Testis (tissue), 2 donors: ENCODE results near the gene UNC13B.

ENCODE experiments used
- CTCF ChIP-seq, 3 experiments: fragments of 450-650 bp in 2 of 3; fragments of 200-600 bp in 1 of 3; sonication (generic) in 1 of 3; IDR thresholded peaks; one replicate each; pipeline ENCODE4 v1.5.1; 2016 to 2019; ENCODE audit warnings: antibody characterized with exemption in 3 of 3, mild to moderate bottlenecking in 2 of 3, moderate library complexity in 1 of 3
- POLR2A ChIP-seq: fragments of 450-650 bp; IDR thresholded peaks from one replicate; pipeline ENCODE4 v1.6.1; 2017; ENCODE audit warnings: antibody characterized with exemption, mild to moderate bottlenecking, moderate library complexity

- TF ChIP-seq CTCF (IDR thresholded peaks at IDR 0.05): no peak
- TF ChIP-seq POLR2A: no peak
These were observed 180.6 kb downstream of the UNC13B start for GRCh38 chr9:35342221-35342958.
